GM23338 (cell line): ENCODE data around the gene GLMN. TPM values are rescaled to one million over a fixed set of nuclear protein-coding genes. Genes with fewer than 3 reads are reported as not detected.

Source experiments
- ATAC-seq: fragments of 200-7000 bp; cut with Tn5 transposase; 3 replicates; pipeline ENCODE4 v1.9.1; 2020
- DNase-seq: peaks from one replicate; pipeline ENCODE4 v3.0.0-alpha.2; 2015; ENCODE audit warnings: low spot score
- H2AFZ ChIP-seq: fragments of 200-600 bp; sonication (generic); 2 replicates; pipeline ENCODE4 v1.8.0; 2016; ENCODE audit warnings: antibody characterized with exemption, mild to moderate bottlenecking, moderate library complexity
- H3F3A ChIP-seq: fragments of 200-600 bp; sonication (generic); replicated peaks from 2 replicates; pipeline ENCODE4 v1.8.0; 2017; ENCODE audit warnings: antibody characterized with exemption, mixed run types, low read depth
- H3K27ac ChIP-seq: fragments of 200-600 bp; sonication (generic); 2 replicates; pipeline ENCODE4 v1.6.1; 2016; ENCODE audit warnings: low read depth
- H3K27me3 ChIP-seq: fragments of 200-600 bp; sonication (generic); 2 replicates; pipeline ENCODE4 v1.8.0; 2016; ENCODE audit warnings: mild to moderate bottlenecking, mixed run types, moderate library complexity; ENCODE audit not compliant: insufficient read depth
- H3K36me3 ChIP-seq: fragments of 200-600 bp; sonication (generic); 2 replicates; pipeline ENCODE4 v1.8.0; 2016; ENCODE audit warnings: mild to moderate bottlenecking; ENCODE audit not compliant: insufficient read depth
- H3K4me1 ChIP-seq: fragments of 200-600 bp; sonication (generic); 2 replicates; pipeline ENCODE4 v1.8.0; 2016; ENCODE audit warnings: mild to moderate bottlenecking, moderate library complexity; ENCODE audit not compliant: insufficient read depth
- H3K4me2 ChIP-seq: fragments of 200-600 bp; sonication (generic); 2 replicates; pipeline ENCODE4 v1.7.1; 2017; ENCODE audit warnings: mixed run types
- H3K4me3 ChIP-seq: fragments of 200-600 bp; sonication (generic); 2 replicates; pipeline ENCODE4 v1.6.1; 2016; ENCODE audit warnings: mixed run types
- H3K79me2 ChIP-seq: fragments of 200-600 bp; sonication (generic); replicated peaks from 2 replicates; pipeline ENCODE4 v1.8.0; 2017; ENCODE audit warnings: mild to moderate bottlenecking; ENCODE audit not compliant: insufficient read depth
- H3K9me2 ChIP-seq: fragments of 200-600 bp; sonication (generic); 2 replicates; pipeline ENCODE4 v1.8.0; 2017; ENCODE audit not compliant: insufficient read depth
- H4K20me1 ChIP-seq: fragments of 200-600 bp; sonication (generic); replicated peaks from 2 replicates; pipeline ENCODE4 v1.8.0; 2017; ENCODE audit warnings: mild to moderate bottlenecking; ENCODE audit not compliant: insufficient read depth
- H3K27ac Mint-ChIP-seq: 2 replicates; pipeline ENCODE4 v1.8.0; 2020; ENCODE audit warnings: inconsistent platforms, mild to moderate bottlenecking, moderate library complexity, mixed read lengths
- H3K27me3 Mint-ChIP-seq: 3 replicates; pipeline ENCODE4 v1.8.0; 2022; ENCODE audit warnings: low read depth, mild to moderate bottlenecking, moderate library complexity, mixed read lengths, inconsistent platforms; ENCODE audit not compliant: insufficient read depth, poor library complexity
- H3K36me3 Mint-ChIP-seq: 3 replicates; pipeline ENCODE4 v1.8.0; 2021; ENCODE audit warnings: low read depth, mild to moderate bottlenecking, inconsistent platforms, moderate library complexity, mixed read lengths
- H3K4me1 Mint-ChIP-seq: 3 replicates; pipeline ENCODE4 v1.8.0; 2020; ENCODE audit warnings: mild to moderate bottlenecking, inconsistent platforms, mixed read lengths
- H3K4me3 Mint-ChIP-seq: 3 replicates; pipeline ENCODE4 v1.8.0; 2021; ENCODE audit warnings: moderate library complexity, mild to moderate bottlenecking, inconsistent platforms, mixed read lengths
- H3K9me3 Mint-ChIP-seq: 3 replicates; pipeline ENCODE4 v1.8.0; 2020; ENCODE audit warnings: moderate library complexity, mild to moderate bottlenecking, inconsistent platforms, mixed read lengths
- CREB1 ChIP-seq: fragments of 250-450 bp; sonication (Bioruptor Pico); IDR thresholded peaks from 2 replicates; pipeline ENCODE4 v1.5.0; 2020; ENCODE audit warnings: low read depth, mild to moderate bottlenecking, moderate library complexity
- EZH2 ChIP-seq: fragments of 200-600 bp; sonication (generic); IDR thresholded peaks from one replicate; pipeline ENCODE4 v1.8.0; 2017; ENCODE audit warnings: antibody characterized with exemption, mild to moderate bottlenecking, low read depth; ENCODE audit not compliant: unreplicated experiment
- EZH2phosphoT487 ChIP-seq: fragments of 200-600 bp; sonication (generic); IDR thresholded peaks from one replicate; pipeline ENCODE4 v1.8.1; 2018; ENCODE audit warnings: antibody characterized with exemption; ENCODE audit not compliant: unreplicated experiment
- JUNB ChIP-seq: IDR thresholded peaks from one replicate; pipeline ENCODE4 v1.6.1; 2016; ENCODE audit warnings: antibody characterized with exemption; ENCODE audit not compliant: unreplicated experiment
- NANOG ChIP-seq: IDR thresholded peaks from 2 replicates; pipeline ENCODE4 v1.6.1; 2016; ENCODE audit warnings: antibody characterized with exemption, borderline replicate concordance
- STAT1 ChIP-seq: IDR thresholded peaks from one replicate; pipeline ENCODE4 v1.6.1; 2016; ENCODE audit warnings: antibody characterized with exemption; ENCODE audit not compliant: unreplicated experiment
- ZNF114 ChIP-seq: fragments of 250-450 bp; sonication (Bioruptor Pico); IDR thresholded peaks from 2 replicates; pipeline ENCODE4 v1.5.0; 2020; ENCODE audit warnings: mild to moderate bottlenecking, moderate library complexity
- ZNF331 ChIP-seq: fragments of 250-450 bp; sonication (Bioruptor Pico); IDR thresholded peaks from 2 replicates; pipeline ENCODE4 v1.5.0; 2020; ENCODE audit warnings: low read depth, mild to moderate bottlenecking, moderate library complexity
- ZNF462 ChIP-seq: fragments of 250-450 bp; sonication (Bioruptor Pico); IDR thresholded peaks from 2 replicates; pipeline ENCODE4 v1.5.0; 2020; ENCODE audit warnings: mild to moderate bottlenecking, moderate library complexity
- polyA plus RNA-seq: library from polyadenylated mRNA; unstranded; fragments of >200 nt; fragmentation: Nextera tagmentation; extraction: Ambion mirVana; gene quantifications from 2 replicates; pipeline ENCODE4 v1.2.1, GENCODE V29; 2016
- total RNA-seq: library from RNA; depleted of rRNA; stranded (reverse); fragments of >200 nt; shearing (Covaris generic); gene quantifications from 2 replicates; pipeline ENCODE4 v1.2.3, GENCODE V29; 2014
- TF ChIP-seq, protein P1 (sequence below): IDR thresholded peaks from one replicate; pipeline ENCODE4 v1.6.1; 2018; ENCODE audit warnings: antibody characterized with exemption; ENCODE audit not compliant: unreplicated experiment
- TF ChIP-seq, protein P2 (sequence below): IDR thresholded peaks from 2 replicates; pipeline ENCODE4 v1.6.1; 2016; ENCODE audit warnings: antibody characterized with exemption

GLMN gene
- total and polyA plus RNA-seq, 2 experiments from 2014 or later: 36.8 to 49.9 TPM

- ATAC-seq: no peak
- Mint-ChIP-seq H3K36me3 (no peaks in the 10 kb centered on the region), H3K4me3 (no peak overlapping the region), H3K27ac (no peak overlapping the region), H3K9me3 (peaks cover 2% of the 10 kb centered on the region; the same call in 1 of the 3 replicates), H3K4me1 (no peaks in the 10 kb centered on the region), H3K27me3 (peaks cover 2% of the 10 kb centered on the region)
- H3K4me1 ChIP-seq: no peaks in the 10 kb centered on the region
- H3F3A ChIP-seq: no peaks in the 10 kb centered on the region
- H3K79me2 ChIP-seq: no peaks in the 10 kb centered on the region
- DNase-seq: no peak
- H3K4me3 ChIP-seq: no peak overlapping the region
- no peak overlapping the region for H3K4me2 ChIP-seq
- TF ChIP-seq JUNB (no peak), ZNF114 (CRISPR knock-in tag) (no peak), ZNF331 (no peak), CREB1 (CRISPR knock-in tag) (no peak), STAT1 (no peak)
- TF ChIP-seq, protein P1, sequence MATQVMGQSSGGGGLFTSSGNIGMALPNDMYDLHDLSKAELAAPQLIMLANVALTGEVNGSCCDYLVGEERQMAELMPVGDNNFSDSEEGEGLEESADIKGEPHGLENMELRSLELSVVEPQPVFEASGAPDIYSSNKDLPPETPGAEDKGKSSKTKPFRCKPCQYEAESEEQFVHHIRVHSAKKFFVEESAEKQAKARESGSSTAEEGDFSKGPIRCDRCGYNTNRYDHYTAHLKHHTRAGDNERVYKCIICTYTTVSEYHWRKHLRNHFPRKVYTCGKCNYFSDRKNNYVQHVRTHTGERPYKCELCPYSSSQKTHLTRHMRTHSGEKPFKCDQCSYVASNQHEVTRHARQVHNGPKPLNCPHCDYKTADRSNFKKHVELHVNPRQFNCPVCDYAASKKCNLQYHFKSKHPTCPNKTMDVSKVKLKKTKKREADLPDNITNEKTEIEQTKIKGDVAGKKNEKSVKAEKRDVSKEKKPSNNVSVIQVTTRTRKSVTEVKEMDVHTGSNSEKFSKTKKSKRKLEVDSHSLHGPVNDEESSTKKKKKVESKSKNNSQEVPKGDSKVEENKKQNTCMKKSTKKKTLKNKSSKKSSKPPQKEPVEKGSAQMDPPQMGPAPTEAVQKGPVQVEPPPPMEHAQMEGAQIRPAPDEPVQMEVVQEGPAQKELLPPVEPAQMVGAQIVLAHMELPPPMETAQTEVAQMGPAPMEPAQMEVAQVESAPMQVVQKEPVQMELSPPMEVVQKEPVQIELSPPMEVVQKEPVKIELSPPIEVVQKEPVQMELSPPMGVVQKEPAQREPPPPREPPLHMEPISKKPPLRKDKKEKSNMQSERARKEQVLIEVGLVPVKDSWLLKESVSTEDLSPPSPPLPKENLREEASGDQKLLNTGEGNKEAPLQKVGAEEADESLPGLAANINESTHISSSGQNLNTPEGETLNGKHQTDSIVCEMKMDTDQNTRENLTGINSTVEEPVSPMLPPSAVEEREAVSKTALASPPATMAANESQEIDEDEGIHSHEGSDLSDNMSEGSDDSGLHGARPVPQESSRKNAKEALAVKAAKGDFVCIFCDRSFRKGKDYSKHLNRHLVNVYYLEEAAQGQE: no peak
- H3K9me2 ChIP-seq: no peaks in the 10 kb centered on the region
- no peaks in the 10 kb centered on the region for H3K27me3 ChIP-seq
- no peaks in the 10 kb centered on the region for H3K36me3 ChIP-seq
- H2AFZ ChIP-seq: no peak overlapping the region
- H4K20me1 ChIP-seq: no peaks in the 10 kb centered on the region
- no peak overlapping the region for H3K27ac ChIP-seq
These were observed 95.7 kb downstream of the GLMN start for GRCh38 chr1:92203105-92203504.

- Histone ChIP-seq H3K4me2 (no peak overlapping the region), H2AFZ (peak overlapping the region; percentile 24; the same call in 1 of the 2 replicates), H3F3A (no peaks in the 10 kb centered on the region), H3K27ac (no peak overlapping the region), H3K79me2 (no peaks in the 10 kb centered on the region), H3K4me3 (no peak overlapping the region), H3K9me2 (no peaks in the 10 kb centered on the region), H3K27me3 (no peaks in the 10 kb centered on the region), H4K20me1 (no peaks in the 10 kb centered on the region), H3K4me1 (no peaks in the 10 kb centered on the region), H3K36me3 (no peaks in the 10 kb centered on the region)
- DNase-seq: no peak
- H3K4me3 Mint-ChIP-seq: no peak overlapping the region
- H3K36me3 Mint-ChIP-seq: no peaks in the 10 kb centered on the region
- no peak for ATAC-seq
- no peaks in the 10 kb centered on the region for H3K4me1 Mint-ChIP-seq
- H3K9me3 Mint-ChIP-seq: no peaks in the 10 kb centered on the region
- peaks cover 2% of the 10 kb centered on the region for H3K27me3 Mint-ChIP-seq
- H3K27ac Mint-ChIP-seq: no peak overlapping the region
- TF ChIP-seq, protein P2, sequence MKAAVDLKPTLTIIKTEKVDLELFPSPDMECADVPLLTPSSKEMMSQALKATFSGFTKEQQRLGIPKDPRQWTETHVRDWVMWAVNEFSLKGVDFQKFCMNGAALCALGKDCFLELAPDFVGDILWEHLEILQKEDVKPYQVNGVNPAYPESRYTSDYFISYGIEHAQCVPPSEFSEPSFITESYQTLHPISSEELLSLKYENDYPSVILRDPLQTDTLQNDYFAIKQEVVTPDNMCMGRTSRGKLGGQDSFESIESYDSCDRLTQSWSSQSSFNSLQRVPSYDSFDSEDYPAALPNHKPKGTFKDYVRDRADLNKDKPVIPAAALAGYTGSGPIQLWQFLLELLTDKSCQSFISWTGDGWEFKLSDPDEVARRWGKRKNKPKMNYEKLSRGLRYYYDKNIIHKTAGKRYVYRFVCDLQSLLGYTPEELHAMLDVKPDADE: no peak
- TF ChIP-seq EZH2phosphoT487 (no peak), EZH2 (no peak), ZNF462 (no peak), NANOG (no peak), CREB1 (CRISPR knock-in tag) (no peak)
These were observed 96.8 kb downstream of the GLMN start for GRCh38 chr1:92201973-92202372.
